Endothelial cell of hepatic sinusoid (primary cell): Measurements from ENCODE around the gene FGF22.

Experiments
- in situ Hi-C: cut with HindIII; loops from 2 replicates; pipeline ENCODE4 v1.10.0; 2017; ENCODE audit warnings: low sequenced_read_pairs

Gene FGF22

GRCh38 chr19:676339-677105, 36.8 kb downstream of the FGF22 start, which contains the start of gene FSTL3:
FSTL3 (plus strand) TSS chr19:676392; CDS start chr19:676424, 32 bp downstream.
- in situ Hi-C loops, result no loop called here

GRCh38 chr19:677201-677600, 37.5 kb downstream of the FGF22 start:
- in situ Hi-C loops, result no loop called here

- in situ Hi-C loops, result no loop called here
These were observed 38.1 kb downstream of the FGF22 start for GRCh38 chr19:677601-678436.

- in situ Hi-C loops, result no loop called here
These were observed 39.2 kb downstream of the FGF22 start for GRCh38 chr19:678791-679388.

- in situ Hi-C loops, result no loop called here
These were observed 40.0 kb downstream of the FGF22 start for GRCh38 chr19:679418-680286.

- in situ Hi-C loops, result no loop called here
These were observed 40.8 kb downstream of the FGF22 start for GRCh38 chr19:680287-681028.

GRCh38 chr19:681029-682019, 41.6 kb downstream of the FGF22 start:
- in situ Hi-C loops, result no loop called here

GRCh38 chr19:682678-683320, 43.1 kb downstream of the FGF22 start:
- in situ Hi-C loops, result no loop called here

GRCh38 chr19:685454-685931, 45.8 kb downstream of the FGF22 start:
- in situ Hi-C loops, result no loop called here

GRCh38 chr19:686589-687297, 47.1 kb downstream of the FGF22 start:
- in situ Hi-C loops, result no loop called here

- in situ Hi-C loops, result no loop called here
These were observed 48.0 kb downstream of the FGF22 start for GRCh38 chr19:687569-688166.

- in situ Hi-C loops, result no loop called here
These were observed 48.5 kb downstream of the FGF22 start for GRCh38 chr19:688214-688613.

GRCh38 chr19:688992-689391, 49.3 kb downstream of the FGF22 start:
- in situ Hi-C loops, result no loop called here

GRCh38 chr19:690203-690602, 50.5 kb downstream of the FGF22 start:
- in situ Hi-C loops, result no loop called here
